COLO668 (cell line): Measurements from ENCODE around the gene STIM2.

Experiments used
- DNase-seq: peaks from one replicate; lab custom pipeline; 2025; ENCODE audit not compliant: unreplicated experiment; lab: John Stamatoyannopoulos, UW

The STIM2 gene

GRCh38 chr4:26896636-26897035 lies 36.0 kb downstream of the STIM2 start:
- no peak for DNase-seq

DNA sequence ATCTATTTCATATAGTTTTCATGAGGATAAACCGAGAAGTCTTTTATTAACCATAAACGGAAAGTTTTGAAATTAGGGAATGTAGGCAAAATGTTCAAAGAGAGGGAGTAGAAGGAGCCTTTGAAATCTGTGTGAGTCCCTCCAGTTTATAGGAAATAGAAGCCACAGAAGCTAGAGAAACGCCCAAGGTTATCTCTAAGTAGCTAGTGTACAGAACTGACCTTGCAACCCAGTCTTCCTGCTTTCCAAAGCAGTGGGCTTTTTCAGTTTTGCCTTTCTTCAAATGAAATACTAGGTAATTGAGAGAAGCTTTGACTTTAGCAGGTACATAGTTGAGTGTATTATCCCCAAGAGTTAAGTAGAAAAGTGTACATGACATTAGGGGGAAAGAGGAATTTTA lies 39.4 kb downstream of the STIM2 start:
- DNase-seq = no peak

DNA sequence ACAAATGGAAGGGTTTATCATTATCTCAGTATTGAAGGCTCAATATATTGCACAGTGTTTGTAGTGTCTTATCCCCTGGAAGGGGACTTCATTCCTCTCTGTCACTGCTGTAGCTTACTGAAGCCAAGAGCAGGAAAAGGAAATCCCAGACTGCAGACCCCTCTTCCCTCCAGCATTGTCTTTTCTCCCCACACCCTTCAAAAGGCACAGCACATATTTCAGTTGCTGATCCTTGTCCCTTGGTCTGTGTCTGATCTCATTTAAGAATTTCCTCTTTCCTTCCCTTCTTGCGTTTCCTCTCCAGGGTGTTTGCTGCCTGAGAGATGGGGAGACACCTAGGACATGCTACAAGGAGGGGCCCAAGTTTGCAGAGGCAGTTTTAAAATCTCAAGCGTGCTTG lies 40.1 kb downstream of the STIM2 start:
- DNase-seq = no peak

- no peak for DNase-seq
Measured at GRCh38 chr4:26905172-26905571, 44.5 kb downstream of the STIM2 start.

GRCh38 chr4:26907731-26908599 lies 47.3 kb downstream of the STIM2 start:
- no peak for DNase-seq

- no peak for DNase-seq
Measured at GRCh38 chr4:26909369-26909768, 48.7 kb downstream of the STIM2 start.

DNA sequence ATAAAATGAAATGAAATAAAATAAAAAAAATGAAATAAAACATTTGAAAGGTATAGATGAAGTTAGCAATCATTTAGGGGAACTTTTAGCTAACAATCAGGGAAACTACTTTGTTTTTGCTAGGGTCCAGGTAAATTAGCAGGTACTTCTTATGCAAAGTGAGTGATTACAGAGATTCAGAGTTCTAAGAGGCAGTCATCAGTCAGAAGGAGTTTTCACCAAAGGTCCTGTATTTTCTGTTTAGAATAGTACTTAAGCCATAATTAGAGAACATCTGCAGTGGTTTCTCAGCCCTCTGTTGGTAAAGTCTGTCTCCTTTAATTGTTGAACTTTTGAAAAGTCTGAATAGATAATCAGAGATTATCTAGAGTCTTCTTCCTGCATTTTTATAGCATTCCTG lies 50.6 kb downstream of the STIM2 start:
- DNase-seq = no peak

- no peak for DNase-seq
Measured at GRCh38 chr4:26912069-26912468, 51.4 kb downstream of the STIM2 start.

- no peak for DNase-seq
Measured at GRCh38 chr4:26912810-26913209, 52.2 kb downstream of the STIM2 start.

DNA sequence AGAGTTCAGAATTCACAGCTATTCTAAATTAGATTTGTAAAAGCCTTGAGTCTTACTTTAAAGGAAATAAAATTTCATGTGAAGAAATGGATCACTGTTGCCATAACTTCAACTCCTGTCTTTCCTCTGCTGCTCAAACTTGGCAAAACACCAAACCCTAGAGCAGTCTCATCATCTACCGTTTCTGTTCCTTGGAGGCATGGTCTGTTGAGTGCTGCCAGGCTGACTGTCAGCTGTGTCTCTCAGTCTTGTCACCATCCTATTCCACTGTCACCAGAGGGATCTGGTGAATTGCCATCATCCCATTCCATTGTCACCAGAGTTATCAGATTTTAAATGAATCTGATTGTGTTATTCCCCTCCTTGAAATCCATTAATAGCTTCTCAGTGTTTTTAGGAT lies 55.6 kb downstream of the STIM2 start:
- no peak for DNase-seq

DNA sequence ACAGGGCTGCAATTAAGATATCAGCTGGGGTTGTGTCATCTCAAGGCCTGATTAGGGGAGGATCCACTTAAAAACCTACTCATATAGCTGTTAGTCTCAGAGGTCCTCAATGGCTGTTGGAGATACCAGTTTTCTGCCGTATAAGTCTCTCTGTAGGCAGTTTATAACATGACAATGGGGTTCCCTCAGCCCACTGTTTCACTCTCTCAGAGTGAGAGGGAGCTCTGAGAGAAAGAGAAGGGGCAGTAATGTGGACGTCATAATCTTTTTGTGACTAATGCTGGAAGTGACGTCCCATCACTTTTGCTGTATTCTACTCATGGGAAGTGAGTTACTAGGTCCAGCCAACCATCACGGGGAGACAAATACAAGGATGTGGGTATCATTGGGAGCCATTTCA lies 70.3 kb downstream of the STIM2 start:
- no peak for DNase-seq

GRCh38 chr4:26931451-26931850 lies 70.8 kb downstream of the STIM2 start:
- DNase-seq = no peak

DNA sequence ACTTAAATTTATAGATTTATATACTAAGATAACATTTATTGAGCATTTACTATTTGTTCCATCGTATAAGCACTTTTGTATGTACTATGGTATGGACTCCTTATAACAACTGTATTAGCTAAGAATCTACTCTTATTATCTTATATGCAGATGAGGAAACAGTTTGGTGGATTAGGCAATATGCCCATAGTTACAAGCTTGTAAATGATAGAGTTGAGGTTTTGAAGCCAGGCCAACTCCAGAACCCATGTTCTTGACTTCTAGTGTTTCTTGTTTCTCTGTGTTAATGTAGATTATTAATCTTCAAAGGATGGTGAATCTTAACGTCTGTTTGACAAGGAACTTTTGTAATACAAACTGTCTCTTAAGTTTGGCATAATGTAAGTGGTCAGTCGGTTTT lies 71.3 kb downstream of the STIM2 start:
- no peak for DNase-seq

DNA sequence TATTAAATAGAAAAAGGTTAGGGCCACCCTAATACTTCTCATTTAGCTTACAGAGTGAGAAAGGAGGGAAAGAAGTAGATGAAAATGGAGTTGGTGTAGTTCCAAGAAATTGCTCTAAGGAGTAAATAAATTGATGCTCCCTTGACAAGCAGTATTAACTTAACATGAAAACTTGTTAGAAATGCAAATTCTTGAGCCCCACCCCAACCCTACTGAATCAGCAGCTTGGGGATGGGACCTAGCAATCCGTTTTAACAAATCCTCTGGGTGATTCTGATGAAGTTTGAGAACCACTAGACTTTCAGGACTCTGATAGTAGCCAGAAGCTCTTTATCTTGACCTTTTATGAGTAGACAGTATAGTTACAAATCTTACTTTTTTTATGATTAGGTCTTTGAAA lies 74.8 kb downstream of the STIM2 start:
- no peak for DNase-seq

DNA sequence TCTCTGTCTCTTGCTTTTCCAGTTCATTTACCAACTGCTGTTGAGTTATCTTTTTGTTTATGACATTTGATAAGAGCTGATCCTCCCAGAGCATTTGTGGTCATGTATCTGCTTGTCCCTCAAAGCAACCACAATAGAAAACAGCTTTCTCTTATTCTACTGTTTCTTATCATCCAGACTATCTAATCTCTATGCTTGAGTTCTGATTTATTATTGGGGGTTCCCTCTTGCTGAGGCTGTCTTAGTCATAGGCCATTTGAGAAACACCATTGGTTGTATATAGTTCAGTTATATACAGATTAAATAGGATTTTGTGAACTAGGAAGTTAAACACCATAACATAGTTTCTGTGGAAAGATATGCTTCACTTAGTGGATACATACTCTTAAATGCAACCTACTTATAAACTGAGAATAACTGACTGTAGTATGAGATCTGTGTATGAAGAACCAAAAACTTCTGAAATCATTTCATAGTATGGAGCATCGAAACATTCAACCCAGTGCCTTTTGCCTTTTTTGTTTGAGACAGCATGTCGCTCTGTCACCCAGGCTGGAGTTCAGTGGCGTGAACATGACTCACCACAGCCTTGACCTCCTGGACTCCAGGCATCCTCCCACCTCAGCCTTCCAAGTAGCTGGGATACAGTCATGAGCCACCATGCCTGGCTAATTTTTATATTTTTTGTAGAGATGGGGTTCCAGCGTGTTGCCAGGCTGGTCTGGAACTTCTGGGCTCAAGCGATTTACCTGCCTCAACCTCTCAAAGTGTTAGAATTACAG lies 75.8 kb downstream of the STIM2 start:
- DNase-seq = no peak

DNA sequence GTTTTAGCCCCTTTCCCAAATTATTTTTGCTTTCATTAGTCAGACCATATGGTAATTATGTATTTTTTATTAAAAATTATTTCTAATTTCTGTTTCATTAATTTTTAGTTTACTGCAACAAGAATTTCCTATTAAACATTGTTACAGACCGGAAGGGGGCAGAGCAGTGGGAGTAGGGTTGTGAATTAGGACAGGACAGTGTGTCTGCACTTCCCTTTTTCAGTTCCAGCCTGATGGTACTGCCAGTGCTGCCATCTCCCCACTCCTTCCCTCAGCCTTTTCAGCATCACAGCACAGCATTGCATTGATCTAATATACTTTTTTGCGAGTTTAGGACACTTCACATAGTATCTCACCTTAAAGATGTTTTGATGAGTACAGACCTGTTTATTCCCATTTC lies 76.5 kb downstream of the STIM2 start:
- no peak for DNase-seq

- DNase-seq = no peak
Measured at GRCh38 chr4:26937567-26937966, 76.9 kb downstream of the STIM2 start.

DNA sequence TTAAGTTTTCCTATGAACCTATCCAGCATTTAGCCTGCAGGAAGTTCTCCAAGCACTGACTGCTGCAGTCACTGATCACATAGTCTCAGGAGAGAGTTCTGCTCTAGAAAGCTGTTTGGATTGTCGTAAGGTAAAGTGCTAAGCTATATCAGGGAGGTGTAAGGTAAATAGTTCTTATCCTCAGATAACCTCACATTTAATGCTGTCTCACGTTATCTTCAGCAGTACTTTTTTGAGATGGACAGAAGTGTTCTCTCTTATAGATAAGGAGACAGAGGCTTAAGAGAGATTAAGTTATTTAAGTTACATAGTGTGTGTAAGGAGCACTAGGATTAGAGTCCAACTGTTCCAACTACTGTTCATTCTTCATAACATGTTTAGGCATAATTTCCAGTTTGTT lies 77.9 kb downstream of the STIM2 start:
- DNase-seq = no peak

- DNase-seq = no peak
Measured at GRCh38 chr4:26941951-26942350, 81.3 kb downstream of the STIM2 start.

GRCh38 chr4:26942871-26943270 lies 82.2 kb downstream of the STIM2 start:
- DNase-seq = no peak

- DNase-seq = no peak
Measured at GRCh38 chr4:26943391-26943790, 82.8 kb downstream of the STIM2 start.

DNA sequence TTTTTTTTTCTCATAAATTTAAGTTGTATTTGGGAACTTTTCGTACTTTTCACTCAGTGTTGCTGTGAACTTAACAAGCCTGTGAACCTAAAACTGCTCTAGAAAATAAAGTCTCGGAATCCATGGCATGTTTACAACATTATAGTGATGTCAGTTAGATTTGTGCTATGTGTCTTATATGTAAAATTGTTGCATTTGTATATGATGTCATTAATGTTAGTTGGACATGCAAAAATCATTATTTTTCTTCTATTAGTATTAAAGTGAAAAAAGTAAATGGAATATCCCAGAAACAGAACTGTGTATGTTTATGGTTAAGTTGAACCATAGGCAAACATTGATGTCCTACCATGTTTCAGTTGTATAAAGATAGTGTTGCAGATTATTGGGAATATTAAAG lies 85.2 kb downstream of the STIM2 start:
- no peak for DNase-seq
